NCI-H2029 treated with DMSO at 0.1 percent for 48 hours (cell line): Measurements from ENCODE around the gene CPSF4L.
"Not testable (repeated sequence)": the region's sequence is repeated elsewhere in the genome, so short reads cannot be mapped to it uniquely, and the experiment has no call there.

Experiments
- DNase-seq: peaks from one replicate; lab custom pipeline; 2025; lab: John Stamatoyannopoulos, UW

The CPSF4L gene

DNA sequence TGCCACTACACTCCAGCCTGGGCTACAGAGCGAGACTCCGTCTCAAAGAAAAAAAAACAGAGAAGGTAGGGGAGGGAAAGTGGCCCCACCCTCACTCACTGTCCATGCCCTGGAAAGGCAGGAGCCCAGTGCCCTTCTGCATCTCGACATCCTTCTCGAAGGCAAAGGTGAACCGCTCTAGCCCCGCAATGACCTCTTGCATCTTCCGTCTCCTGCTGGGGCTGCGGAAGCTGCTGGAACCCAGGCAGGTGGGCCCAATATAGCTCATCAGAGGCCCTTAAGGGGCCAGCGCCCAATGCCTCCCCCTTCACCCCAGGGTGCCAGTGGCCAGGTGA lies at the start of gene CPSF4L:
CPSF4L (minus strand) TSS at position 264 of the 335 bp plus-strand sequence; CDS start at position 202, 62 bp downstream.
- no peak for DNase-seq

DNA sequence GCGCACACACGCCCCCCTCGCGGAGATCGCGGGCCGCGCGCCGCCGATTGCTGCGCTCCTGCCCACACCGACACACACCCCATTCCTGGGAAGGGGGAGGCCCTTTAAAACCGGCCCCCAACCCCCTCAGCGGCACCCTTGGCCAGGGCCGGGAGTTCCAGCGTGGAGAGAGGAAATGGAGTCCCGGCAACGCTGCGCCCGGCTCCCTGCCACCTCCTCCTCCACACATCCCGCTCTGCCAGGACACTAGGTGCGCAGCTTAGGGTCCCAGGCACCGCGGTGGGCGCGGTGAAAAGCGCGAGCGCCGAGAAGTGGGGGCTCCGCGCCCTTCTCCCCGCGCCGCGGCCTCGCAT lies 49.7 kb upstream of the CPSF4L start:
- DNase-seq, result no peak

DNA sequence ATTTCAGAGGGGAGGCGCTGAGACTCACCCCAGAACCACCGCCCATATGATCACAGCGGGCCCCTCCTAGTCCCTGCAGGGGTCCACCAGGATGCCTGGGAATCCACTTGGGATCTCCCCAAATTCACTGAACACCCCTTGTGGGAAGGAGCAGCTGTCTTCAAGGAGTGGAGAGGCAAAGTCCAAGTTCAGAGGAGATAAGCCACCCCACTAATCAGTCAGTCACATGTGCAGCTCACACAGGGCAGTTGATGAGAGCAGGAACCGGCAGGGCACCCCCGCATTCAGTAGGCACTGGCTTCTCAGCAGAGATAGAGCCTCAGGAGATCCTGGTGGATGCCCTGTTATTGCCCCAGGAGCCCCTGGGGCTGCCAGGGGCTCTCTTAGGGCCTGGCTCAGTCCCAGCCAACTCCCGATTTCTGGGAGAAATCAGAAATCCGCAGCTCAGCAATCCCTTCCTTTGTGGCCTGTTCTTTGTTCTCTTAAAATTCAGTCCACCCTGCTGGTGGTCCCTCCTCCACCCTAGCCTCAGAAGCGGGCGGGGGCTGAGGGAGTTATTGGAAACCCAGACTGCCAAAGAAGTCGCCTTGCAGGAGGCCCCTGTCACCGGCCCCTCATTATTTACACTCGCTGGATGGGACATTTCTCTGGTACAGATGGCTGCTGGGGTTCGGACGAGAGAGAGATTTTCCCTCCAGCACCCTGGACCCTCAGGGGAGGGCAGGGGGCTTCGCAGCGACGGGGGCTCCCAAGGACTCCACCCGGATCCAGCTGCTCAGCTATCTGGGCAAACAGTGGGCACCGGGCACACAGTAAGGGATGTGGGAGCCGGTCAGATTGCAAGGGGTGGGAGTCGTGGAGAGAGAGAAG lies 48.3 kb upstream of the CPSF4L start:
- DNase-seq, result no peak

DNA sequence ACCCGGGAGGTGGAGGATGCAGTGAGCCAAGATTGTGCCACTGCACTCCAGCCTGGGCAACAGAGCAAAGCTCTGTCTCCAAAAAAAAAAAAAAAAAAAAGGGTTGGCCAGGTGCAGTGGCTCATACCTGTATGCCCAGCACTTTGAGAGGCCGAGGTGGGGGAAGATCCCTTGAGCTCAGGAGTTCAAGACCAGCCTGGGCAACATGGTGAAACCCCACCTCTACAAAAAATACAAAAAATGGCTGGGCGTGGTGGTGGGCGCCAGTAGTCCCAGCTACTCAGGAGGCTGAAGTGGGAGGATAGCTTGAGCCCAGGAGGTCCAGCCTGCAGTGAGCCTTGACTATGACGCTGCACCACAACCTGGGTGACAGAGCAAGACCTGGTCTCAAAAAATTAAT lies 47.3 kb upstream of the CPSF4L start:
- DNase-seq, result not testable (repeated sequence)

DNA sequence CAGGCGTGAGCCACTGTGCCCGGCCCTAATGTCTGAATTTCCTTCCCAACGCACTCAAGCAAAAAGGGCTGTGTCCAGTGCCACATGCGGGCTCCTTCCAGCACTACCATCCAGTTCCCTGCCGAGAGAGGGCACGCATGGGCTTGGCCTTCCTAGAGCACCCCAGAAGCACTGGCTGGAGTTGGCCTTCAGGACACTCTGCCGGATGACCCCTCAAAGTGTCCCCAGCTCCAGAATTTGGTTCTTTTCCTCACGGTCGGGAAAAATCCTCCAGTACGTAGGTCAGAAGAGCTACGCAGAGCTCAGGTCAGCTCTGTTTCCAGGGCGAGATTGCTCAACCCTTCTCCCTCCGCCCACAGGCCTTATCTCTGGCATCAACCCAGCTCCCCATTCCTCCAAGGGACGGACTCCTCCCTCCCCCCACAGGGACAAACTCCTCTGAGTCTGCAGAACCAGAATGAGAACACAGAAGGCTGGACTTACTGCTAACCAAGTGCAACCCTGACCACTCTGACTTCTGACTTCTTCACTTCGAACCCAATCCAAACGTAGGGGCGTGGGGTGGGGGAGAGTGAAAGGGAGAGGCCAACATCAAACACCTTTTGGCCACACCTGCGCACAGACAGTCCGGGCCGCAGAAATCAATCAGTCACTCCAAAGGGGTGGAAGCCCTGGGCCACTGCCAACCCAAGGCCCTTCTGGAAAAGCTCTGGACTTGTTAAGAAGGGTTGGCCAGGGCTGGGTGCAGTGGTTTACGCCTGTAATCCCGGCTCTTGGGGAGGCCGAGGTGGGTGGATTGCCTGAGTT lies 46.5 kb upstream of the CPSF4L start:
- no peak for DNase-seq

- DNase-seq, result no peak
Observed at GRCh38 chr17:73307130-73307529, 45.5 kb upstream of the CPSF4L start.

DNA sequence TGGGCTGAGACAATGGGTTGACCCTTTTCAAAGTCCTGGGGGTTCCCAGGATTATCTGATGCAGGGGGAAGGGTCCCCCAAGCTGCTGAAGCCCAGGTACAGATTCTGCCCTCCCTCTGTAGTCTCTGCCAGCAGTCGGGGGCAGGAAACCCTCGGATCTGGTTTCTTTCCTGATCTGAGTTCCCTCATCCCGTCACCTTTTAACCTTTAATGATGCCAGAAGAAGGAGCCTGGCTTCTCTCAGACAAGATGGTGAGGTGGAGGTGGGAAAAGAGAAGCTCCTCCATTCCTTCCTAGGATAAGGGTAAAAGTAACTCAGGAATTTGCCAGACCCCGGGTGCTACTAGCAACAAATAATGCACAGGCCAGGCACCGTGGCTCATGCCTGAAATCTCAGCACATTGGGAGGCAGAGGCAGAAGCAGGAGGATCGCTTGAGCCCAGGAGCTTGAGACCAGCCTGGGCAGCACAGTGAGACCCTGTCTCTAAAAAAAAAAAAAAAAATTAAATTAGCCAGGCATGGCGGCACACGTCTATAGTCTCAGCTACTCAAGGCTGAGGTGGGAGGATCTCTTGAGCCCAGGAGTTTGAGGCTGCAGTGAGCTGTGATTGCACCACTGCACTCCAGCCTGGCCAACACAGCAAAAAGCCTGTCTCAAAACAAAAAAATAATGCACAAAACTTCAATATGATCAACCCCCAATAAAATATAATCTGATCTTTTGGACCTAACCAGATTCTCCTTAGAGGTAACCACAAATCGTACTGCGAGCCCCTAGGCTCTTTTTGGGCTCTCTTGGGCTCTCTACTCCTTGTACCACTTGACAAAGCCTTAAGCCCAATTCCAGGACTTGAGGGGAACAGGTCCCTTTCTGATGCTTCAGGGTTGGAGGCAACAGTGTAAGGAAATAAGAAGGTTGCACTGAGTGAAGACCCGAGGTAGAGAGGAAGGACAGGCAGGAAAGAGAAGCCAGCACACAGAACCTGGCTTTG lies 44.5 kb upstream of the CPSF4L start:
- no peak for DNase-seq

DNA sequence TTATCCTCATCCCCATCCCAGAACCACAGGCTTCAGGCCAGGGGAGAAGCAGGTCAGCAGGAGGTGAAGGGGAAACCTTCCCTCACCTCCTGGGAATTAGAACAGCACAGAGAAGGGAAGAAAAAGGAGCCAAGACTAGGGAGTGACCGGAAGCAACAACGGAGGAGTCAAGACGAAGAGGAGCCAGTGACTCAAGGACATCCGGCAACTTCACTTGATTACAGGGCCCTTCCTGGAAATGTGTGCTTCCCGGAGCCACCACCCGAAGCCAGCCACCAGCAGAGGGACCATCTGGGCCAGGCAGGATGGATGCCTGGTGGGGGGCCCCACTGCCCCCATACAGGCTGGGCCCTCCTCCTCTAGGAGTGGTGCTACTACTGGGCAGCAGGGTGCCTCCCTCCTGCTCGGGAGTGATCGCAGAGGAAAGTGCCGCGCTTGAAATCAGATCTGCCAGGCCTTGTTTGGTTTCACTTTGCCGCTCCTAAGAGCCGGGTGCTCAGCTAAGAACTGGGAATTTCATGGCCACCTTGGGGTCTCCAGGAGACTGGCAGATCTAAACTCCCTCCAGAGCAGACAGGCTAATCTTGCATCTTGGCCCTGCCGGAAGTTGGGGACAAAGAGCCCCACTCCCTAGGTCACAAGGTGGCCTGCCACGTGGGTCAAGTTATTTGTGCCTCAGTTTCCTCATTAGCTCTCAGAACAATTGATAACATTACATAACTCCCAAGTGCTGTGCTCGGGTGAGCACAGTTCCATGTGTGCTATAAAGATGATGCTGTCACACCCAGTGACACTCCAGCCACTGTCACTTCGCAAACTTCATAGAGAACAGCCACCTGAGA lies 43.5 kb upstream of the CPSF4L start:
- DNase-seq, result no peak

DNA sequence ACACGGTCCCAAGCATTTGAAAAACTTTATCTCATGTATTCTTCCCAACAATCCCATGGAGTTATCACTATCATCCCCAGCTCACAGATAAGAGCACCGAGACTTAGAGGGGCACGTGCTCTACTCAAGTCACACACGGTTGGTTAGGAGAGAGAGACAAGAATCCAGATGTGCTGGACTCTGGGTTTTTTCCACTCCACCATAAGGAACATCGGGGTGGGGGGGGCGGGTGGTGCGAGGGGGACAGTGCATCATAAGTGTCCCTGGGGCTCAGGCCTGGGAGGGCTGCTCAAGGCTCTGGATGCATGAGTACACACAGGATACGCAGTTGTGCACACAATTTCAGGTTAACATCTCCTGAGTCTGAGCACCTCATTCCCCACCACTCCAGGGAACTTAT lies 42.8 kb upstream of the CPSF4L start:
- DNase-seq, result no peak

DNA sequence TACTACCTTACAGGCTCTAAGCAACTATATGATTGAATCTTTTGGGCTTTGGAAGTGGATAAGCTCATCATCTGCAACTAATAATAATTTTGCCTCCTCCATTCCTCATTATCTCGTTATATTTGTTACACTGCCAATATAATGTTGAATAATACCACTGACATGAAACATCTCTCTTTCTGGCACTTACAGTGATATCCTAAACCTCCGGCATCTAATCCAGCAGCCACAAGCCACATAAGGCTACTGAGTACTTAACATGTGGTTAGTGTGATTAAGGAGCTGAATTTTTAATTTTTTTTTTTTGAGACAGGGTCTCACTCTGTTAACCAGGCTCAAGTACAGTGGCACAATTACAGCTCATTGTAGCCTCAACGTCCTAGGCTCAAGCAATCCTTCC lies 40.5 kb upstream of the CPSF4L start:
- no peak for DNase-seq

DNA sequence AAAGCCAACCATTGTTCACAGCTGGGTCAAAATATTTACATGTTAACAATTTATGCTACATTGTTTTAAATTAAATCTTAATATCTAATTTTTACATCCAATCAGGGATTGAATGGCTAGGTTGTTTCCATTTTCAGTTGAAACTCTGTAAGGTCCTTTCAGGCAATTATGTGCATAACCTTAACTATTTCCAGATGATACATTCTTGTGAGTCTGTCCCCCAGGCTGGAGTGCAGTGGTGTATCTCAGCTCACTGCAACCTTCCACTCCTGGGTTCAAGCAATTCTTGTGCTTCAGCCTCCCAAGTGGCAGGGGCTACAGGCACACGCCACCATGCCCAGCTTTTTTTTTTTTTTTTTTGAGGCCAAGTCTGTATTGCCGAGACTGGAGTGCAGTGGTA lies 39.7 kb upstream of the CPSF4L start:
- DNase-seq, result no peak

DNA sequence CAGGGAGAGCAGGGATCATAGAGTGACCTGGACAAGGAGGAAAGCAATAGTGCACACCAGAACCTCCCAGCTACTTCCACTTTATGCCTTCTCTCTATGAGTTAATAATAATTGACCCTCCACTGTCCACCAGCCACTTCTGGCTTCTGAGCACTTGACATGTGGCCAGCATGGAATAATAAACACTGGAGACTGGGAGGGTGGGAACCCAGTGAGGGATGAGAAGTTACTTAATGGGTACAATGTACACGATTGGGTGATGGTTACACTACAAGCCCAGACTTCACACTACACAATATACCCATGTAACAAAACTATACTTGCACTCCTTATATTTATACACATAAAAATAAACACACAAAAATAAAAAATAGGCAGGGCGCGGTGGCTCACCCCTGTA lies 38.7 kb upstream of the CPSF4L start:
- DNase-seq, result no peak

DNA sequence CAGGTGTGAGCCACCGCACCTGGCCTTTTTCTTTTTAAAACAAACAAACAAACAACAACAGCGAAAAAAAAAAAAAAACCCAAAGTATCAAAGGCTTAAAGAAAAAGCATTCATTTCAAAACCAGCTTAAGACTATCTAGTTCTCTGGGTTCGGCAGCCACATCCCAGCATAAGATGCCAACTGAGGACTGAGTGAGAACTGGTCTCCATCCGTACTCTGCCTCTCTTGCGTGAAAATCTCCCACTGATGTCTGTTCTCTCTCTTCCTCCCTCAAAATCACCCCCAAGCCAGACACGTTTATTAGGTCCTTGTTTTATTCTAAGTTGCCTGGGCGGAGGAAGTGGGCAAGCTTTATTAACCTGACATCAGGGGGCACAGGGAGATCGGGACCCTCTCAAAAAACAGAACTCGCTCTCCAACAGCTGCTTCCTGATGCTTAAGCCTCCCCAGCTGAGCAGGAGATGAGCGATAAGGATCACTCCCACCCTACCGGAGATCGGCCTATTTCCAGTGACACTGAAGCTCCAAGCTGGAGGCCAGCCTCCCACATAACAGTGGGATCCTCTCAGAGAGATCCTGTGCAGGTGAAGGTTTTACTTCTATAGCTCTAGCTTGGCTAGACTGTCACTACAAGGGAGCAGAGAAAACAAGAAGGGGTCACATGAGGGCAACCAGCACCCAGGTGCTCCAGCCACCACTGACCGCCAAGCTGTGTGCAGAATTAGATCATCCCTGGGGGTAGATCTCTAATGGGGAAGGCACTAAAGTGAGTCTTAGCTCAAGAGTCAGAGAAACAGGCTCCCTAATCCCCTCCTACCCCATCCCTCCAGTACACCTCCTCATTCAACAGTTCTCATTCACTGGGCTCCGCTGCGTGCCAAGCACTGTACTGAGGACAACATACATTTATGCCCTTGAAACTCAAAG lies 36.5 kb upstream of the CPSF4L start:
- DNase-seq, result no peak

- DNase-seq, result no peak
Observed at GRCh38 chr17:73293480-73293911, 31.8 kb upstream of the CPSF4L start.

- DNase-seq, result no peak
Observed at GRCh38 chr17:73293031-73293430, 31.4 kb upstream of the CPSF4L start.

- DNase-seq, result no peak
Observed at GRCh38 chr17:73292031-73292531, 30.4 kb upstream of the CPSF4L start.

DNA sequence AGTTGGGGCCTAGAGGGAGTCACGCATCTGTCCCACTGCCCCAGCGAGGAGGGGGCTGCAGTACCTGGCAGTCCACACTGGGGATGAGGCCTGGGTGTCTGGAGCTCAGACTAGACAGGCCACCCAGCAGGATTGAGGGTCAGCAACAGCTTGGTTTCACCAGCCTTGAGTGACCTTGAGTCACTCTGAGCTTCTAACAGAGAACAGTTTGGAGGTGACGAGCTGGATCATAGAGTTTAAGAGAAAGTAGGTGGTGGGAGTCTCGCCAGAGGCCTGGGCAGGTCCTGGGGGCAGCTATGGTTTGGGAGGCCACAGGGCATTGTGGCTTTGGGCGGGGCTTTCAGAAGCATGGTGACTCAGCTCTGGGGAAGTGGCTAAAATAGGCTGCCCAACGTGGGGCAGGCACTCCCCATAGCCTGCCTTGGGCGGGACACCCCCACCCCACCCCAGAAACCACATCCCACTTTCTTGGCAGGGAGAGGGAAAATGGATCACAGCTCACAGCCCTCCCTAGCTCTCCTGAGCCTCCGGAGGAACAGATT lies 29.7 kb upstream of the CPSF4L start:
- no peak for DNase-seq

DNA sequence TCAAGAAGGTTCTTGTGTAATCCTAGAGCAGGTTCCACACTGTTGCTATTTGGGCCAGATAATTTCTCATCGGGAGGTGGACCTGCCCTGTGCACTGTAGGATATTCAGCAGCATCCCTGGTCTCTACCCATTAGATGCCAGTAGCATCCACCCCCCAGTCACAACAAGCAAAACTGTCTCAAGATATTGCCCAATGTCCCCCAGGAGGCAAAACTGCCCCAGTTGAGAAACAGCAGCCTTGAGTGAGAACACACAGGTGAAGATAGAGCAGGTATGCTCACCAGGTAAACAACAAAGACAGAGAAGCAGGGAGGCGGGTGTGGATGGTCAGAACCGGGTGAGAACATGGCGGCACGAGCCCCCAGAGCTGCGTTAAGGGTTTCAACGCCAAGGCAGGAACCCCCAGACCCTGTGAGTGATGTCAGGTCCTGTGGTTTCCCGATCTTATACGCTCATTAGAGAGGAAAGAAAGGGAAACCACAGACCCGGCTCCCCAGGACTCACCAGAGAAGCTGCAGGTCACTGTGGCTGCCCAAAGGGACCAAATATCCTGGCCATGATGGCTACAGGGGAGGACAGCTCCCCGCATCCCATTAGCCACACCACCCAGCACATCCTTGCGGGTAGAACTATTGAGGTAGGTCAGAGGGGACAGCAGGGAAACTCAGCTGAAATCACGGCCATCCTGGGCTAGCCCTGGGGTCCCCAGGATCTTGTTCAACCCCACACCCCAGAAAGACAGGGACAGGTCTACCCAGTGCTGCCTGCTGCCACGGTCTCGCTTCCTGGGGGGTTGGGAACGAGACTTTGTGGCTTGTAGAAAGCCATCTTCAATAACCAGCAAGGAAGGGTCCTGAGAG lies 28.9 kb upstream of the CPSF4L start:
- DNase-seq, result no peak
